PC-3 (cell line): ENCODE data around the gene CADM4. TPM values are rescaled to one million over a fixed set of nuclear protein-coding genes. Genes with fewer than 3 reads are reported as not detected.

Experiments
- ATAC-seq: fragments of 200-7000 bp; cut with Tn5 transposase; 2 replicates; pipeline ENCODE4 v1.9.1; 2020; ENCODE audit warnings: mild to moderate bottlenecking, moderate library complexity
- BruUV-seq: library from RNA; stranded (reverse); fragments of 400-500 nt; replicated peaks from 2 replicates; lab custom pipeline; 2021; lab: Mats Ljungman, UMichigan
- CTCF ChIA-PET: fragments of 300-600 bp; sonication (Branson Sonifier 250); formaldehyde crosslinking; loops from one replicate; lab custom pipeline; 2022; ENCODE audit warnings: antibody characterized with exemption; lab: Charles Lee
- POLR2A ChIA-PET: fragments of 300-600 bp; sonication (Branson Sonifier 250); formaldehyde crosslinking; loops from one replicate; lab custom pipeline; 2022; ENCODE audit warnings: antibody characterized with exemption; ENCODE audit not compliant: unreplicated experiment; lab: Charles Lee
- DNase-seq: peaks from one replicate; pipeline ENCODE4 v3.0.0-alpha.2; 2015
- H2AFZ ChIP-seq: fragments of 300-600 bp; sonication (generic); 2 replicates; pipeline ENCODE4 v1.6.0; 2016; ENCODE audit warnings: antibody characterized with exemption, low read length
- H3F3A ChIP-seq: fragments of 300-600 bp; sonication (generic); one replicate; pipeline ENCODE4 v1.6.0; 2017; ENCODE audit warnings: antibody characterized with exemption, low read length, control low read depth, mild to moderate bottlenecking; ENCODE audit not compliant: unreplicated experiment
- H3K27ac ChIP-seq: fragments of 300-600 bp; sonication (generic); 2 replicates; pipeline ENCODE4 v1.5.1; 2016; ENCODE audit warnings: mild to moderate bottlenecking, low read length
- H3K27me3 ChIP-seq: fragments of 300-600 bp; sonication (generic); 2 replicates; pipeline ENCODE4 v1.6.1; 2016; ENCODE audit warnings: low read length, mixed read lengths
- H3K36me3 ChIP-seq: fragments of 300-600 bp; sonication (generic); 2 replicates; pipeline ENCODE4 v1.6.1; 2016; ENCODE audit warnings: low read depth, mixed run types, low read length, mixed read lengths
- H3K4me1 ChIP-seq: fragments of 300-600 bp; sonication (generic); 2 replicates; pipeline ENCODE4 v1.5.1; 2016; ENCODE audit warnings: low read length; ENCODE audit not compliant: insufficient read depth
- H3K4me2 ChIP-seq: fragments of 300-600 bp; sonication (generic); 2 replicates; pipeline ENCODE4 v1.6.0; 2016; ENCODE audit warnings: low read length
- H3K4me3 ChIP-seq: fragments of 300-600 bp; sonication (generic); 2 replicates; pipeline ENCODE4 v1.5.1; 2016; ENCODE audit warnings: mild to moderate bottlenecking, low read length, mixed read lengths
- H3K79me2 ChIP-seq: fragments of 300-600 bp; sonication (generic); 2 replicates; pipeline ENCODE4 v1.6.1; 2017; ENCODE audit warnings: low read length, mixed read lengths
- H3K9ac ChIP-seq: fragments of 300-600 bp; sonication (generic); 2 replicates; pipeline ENCODE4 v1.6.0; 2016; ENCODE audit warnings: mild to moderate bottlenecking, low read length
- H3K9me2 ChIP-seq: fragments of 300-600 bp; sonication (generic); replicated peaks from 2 replicates; pipeline ENCODE4 v1.6.1; 2016; ENCODE audit warnings: mixed run types, low read length, mixed read lengths
- H3K9me3 ChIP-seq: fragments of 300-600 bp; sonication (generic); 2 replicates; pipeline ENCODE4 v1.6.1; 2016; ENCODE audit warnings: low read length, mixed read lengths
- H4K20me1 ChIP-seq: fragments of 300-600 bp; sonication (generic); 2 replicates; pipeline ENCODE4 v1.6.1; 2016; ENCODE audit warnings: low read length, mixed read lengths
- EZH2 ChIP-seq: fragments of 300-600 bp; sonication (generic); IDR thresholded peaks from one replicate; pipeline ENCODE4 v1.6.1; 2017; ENCODE audit warnings: antibody characterized with exemption, mild to moderate bottlenecking, low read length; ENCODE audit not compliant: unreplicated experiment
- EZH2phosphoT487 ChIP-seq: fragments of 300-600 bp; sonication (generic); IDR thresholded peaks from 2 replicates; pipeline ENCODE4 v1.6.1; 2018; ENCODE audit warnings: mild to moderate bottlenecking, antibody characterized with exemption, low read length, borderline replicate concordance
- intact Hi-C: fragments of 100-400 bp; cut with micrococcal nuclease; formaldehyde crosslinking; loops from 2 replicates; pipeline ENCODE4 v1.9.0; 2023
- total RNA-seq: library from RNA; depleted of rRNA; stranded (reverse); fragments of >200 nt; gene quantifications from 2 replicates; pipeline ENCODE4 v1.2.3, GENCODE V29; 2014
- TF ChIP-seq, protein P1 (sequence below): fragments of 300-600 bp; sonication (generic); conservative IDR thresholded peaks from 2 replicates; pipeline ENCODE4 v1.5.1; 2017; ENCODE audit warnings: antibody characterized with exemption, low read depth, mild to moderate bottlenecking, low read length

CADM4 gene
- total RNA-seq, 1 experiment from 2014 or later: 13.7 TPM

DNA sequence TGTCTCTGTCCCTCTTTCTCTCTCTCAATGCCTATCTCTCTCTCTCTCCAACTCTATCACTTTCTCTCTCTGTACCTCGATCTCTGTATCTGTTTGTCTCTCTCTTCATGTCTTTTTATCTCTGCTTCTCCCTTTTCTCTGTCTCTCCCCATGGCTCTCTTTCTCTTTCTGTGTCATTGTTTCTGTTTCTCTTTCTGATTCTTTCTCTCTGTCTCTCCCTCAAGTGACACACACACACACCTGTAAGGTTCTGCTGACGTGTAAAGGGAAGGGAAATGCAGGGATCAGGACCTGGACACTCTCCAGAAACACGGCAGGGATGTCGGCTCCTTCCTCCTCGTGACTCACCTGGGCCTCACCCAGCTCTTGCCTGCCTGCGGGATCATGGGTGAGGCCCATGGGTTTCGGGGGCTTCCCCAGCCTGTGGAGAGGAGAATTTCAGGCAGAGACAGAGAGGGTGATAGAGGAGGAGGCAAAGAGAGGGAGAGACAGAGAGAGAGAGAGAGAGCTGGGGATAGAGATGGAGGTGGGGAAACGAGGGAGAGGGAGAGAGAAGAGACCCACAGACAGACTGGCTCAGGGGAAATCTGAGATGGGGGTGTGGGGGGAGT lies 35.7 kb upstream of the CADM4 start:
- Histone ChIP-seq H3K4me1 (peaks cover 28% of the 10 kb centered on the region), H3K9me3 (no peaks in the 10 kb centered on the region), H3K79me2 (0 out of 2 replicates have a peak, but pooled peaks cover 4% of the 10 kb centered on the region), H3K36me3 (no peaks in the 10 kb centered on the region), H3K27me3 (no peaks in the 10 kb centered on the region), H4K20me1 (no peaks in the 10 kb centered on the region), H3K9ac (peak overlapping the region; percentile 87), H2AFZ (peak overlapping the region; percentile 10), H3F3A (no peaks in the 10 kb centered on the region), H3K4me3 (peak overlapping the region; percentile 52; the same call in 1 of the 2 replicates), H3K4me2 (peak overlapping the region; percentile 83), H3K9me2 (no peaks in the 10 kb centered on the region), H3K27ac (peak overlapping the region; percentile 99)
- intact Hi-C loops: no loop called here
- no TSS peak for BruUV-seq
- ChIA-PET CTCF (interaction anchor here (0.5 kb wide), 1 partner anchor 64 kb away, joined by 3 read pairs; no protein-coding TSS in a partner anchor), POLR2A (no interaction called here)
- ATAC-seq (peak; percentile 89), DNase-seq (peak; percentile 93)
- TF ChIP-seq EZH2 (no peak), EZH2phosphoT487 (no peak)
- TF ChIP-seq, protein P1, sequence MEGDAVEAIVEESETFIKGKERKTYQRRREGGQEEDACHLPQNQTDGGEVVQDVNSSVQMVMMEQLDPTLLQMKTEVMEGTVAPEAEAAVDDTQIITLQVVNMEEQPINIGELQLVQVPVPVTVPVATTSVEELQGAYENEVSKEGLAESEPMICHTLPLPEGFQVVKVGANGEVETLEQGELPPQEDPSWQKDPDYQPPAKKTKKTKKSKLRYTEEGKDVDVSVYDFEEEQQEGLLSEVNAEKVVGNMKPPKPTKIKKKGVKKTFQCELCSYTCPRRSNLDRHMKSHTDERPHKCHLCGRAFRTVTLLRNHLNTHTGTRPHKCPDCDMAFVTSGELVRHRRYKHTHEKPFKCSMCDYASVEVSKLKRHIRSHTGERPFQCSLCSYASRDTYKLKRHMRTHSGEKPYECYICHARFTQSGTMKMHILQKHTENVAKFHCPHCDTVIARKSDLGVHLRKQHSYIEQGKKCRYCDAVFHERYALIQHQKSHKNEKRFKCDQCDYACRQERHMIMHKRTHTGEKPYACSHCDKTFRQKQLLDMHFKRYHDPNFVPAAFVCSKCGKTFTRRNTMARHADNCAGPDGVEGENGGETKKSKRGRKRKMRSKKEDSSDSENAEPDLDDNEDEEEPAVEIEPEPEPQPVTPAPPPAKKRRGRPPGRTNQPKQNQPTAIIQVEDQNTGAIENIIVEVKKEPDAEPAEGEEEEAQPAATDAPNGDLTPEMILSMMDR: no peak

DNA sequence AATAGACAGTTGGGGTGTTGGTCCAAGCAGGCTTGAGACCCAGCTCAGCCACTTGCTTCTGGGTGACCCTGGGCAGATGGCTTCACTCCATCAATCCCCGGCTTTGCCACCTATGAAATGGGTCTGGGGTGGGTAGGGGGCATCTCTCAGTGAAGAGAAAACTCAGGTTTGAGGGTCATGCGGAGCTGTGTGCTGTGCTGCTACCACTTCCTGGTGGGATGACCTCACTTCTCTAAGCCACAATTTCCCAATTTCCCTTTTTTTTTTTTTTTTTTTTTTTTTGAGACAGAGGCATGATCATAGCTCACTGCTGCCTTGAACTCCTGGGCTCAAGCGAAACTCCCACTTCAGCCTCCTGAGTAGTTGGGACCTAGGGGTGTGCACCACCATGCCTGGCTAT lies 34.9 kb upstream of the CADM4 start:
- H3K9ac ChIP-seq: peak overlapping the region; percentile 87
- peaks cover 29% of the 10 kb centered on the region for H3K4me1 ChIP-seq
- no TSS peak for BruUV-seq
- peaks cover 8% of the 10 kb centered on the region for H3K79me2 ChIP-seq
- DNase-seq (no peak), ATAC-seq (no peak)
- peak overlapping the region; percentile 99 for H3K27ac ChIP-seq
- H3K36me3 ChIP-seq: no peaks in the 10 kb centered on the region
- TF ChIP-seq EZH2phosphoT487 (no peak), EZH2 (no peak)
- TF ChIP-seq, protein P1: no peak
- intact Hi-C loops: no loop called here
- CTCF ChIA-PET: no interaction called here
- H3F3A ChIP-seq: no peaks in the 10 kb centered on the region
- POLR2A ChIA-PET: interaction anchor here (0.6 kb wide), 1 partner anchor 20 kb away, joined by 13 read pairs; no protein-coding TSS in a partner anchor
- H4K20me1 ChIP-seq: no peaks in the 10 kb centered on the region
- H2AFZ ChIP-seq: no peak overlapping the region
- no peaks in the 10 kb centered on the region for H3K27me3 ChIP-seq
- peak overlapping the region; percentile 83 for H3K4me2 ChIP-seq
- no peaks in the 10 kb centered on the region for H3K9me3 ChIP-seq
- no peak overlapping the region; the same call in 1 of the 2 replicates for H3K4me3 ChIP-seq
- no peaks in the 10 kb centered on the region for H3K9me2 ChIP-seq

DNA sequence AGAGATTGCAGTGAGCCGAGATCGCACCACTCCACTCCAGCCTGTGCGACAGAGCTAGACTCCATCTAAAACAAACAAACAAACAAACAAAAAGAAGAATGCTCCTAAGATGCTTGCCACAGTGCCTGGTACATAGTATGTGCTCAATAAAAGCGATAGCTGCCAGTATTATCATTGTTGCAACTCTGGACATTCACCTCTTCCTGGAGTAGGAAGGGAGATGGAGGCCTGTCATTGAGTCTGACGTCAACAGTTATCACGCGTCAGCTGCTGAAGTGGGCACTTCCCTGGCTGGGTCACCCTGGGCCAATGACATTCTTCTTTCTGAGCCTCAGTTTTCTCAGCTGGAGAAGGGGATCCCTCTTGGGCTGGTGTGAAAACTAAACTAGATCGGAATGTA lies 34.5 kb upstream of the CADM4 start:
- BruUV-seq: no TSS peak
- intact Hi-C loops: no loop called here
- H3K4me2 ChIP-seq: 0 out of 2 replicates have a peak overlapping the region, but pooled peaks have one; percentile 83
- POLR2A ChIA-PET: interaction anchor here (0.6 kb wide), 1 partner anchor 20 kb away, joined by 13 read pairs; no protein-coding TSS in a partner anchor
- no peaks in the 10 kb centered on the region for H3F3A ChIP-seq
- H3K27me3 ChIP-seq: no peaks in the 10 kb centered on the region
- H3K27ac ChIP-seq: peak overlapping the region; percentile 99
- H3K4me1 ChIP-seq: peaks cover 29% of the 10 kb centered on the region
- no peaks in the 10 kb centered on the region for H3K36me3 ChIP-seq
- ATAC-seq (no peak), DNase-seq (no peak)
- no peak overlapping the region for H3K4me3 ChIP-seq
- H4K20me1 ChIP-seq: no peaks in the 10 kb centered on the region
- H3K79me2 ChIP-seq: peaks cover 12% of the 10 kb centered on the region
- H3K9me2 ChIP-seq: no peaks in the 10 kb centered on the region
- H3K9ac ChIP-seq: peak overlapping the region; percentile 87; the same call in 1 of the 2 replicates
- H2AFZ ChIP-seq: no peak overlapping the region
- CTCF ChIA-PET: no interaction called here
- H3K9me3 ChIP-seq: no peaks in the 10 kb centered on the region
- TF ChIP-seq, protein P1: no peak
- TF ChIP-seq EZH2phosphoT487: no peak
- no peak for TF ChIP-seq EZH2
